Colonic mucosa (tissue), 4 donors: ENCODE data around the gene ODR4. TPM values are rescaled to one million over a fixed set of nuclear protein-coding genes. Genes with fewer than 3 reads are reported as not detected.
"Not testable (repeated sequence)": the region's sequence is repeated elsewhere in the genome, so short reads cannot be mapped to it uniquely, and the experiment has no call there.

ENCODE experiments used
- DNase-seq: peaks from one replicate; pipeline ENCODE4 v3.0.0-alpha.2; 2020
- H3K27ac ChIP-seq: fragments of 200-600 bp; one replicate; pipeline ENCODE4 v1.8.0; 2021
- H3K27me3 ChIP-seq: fragments of 200-600 bp; one replicate; pipeline ENCODE4 v1.8.0; 2021
- H3K36me3 ChIP-seq: fragments of 200-600 bp; one replicate; pipeline ENCODE4 v1.8.0; 2021
- H3K4me1 ChIP-seq: fragments of 200-600 bp; one replicate; pipeline ENCODE4 v1.8.0; 2021; ENCODE audit warnings: mild to moderate bottlenecking
- H3K4me3 ChIP-seq: fragments of 200-600 bp; one replicate; pipeline ENCODE4 v1.8.0; 2021
- H3K9ac ChIP-seq, 2 donors: one replicate each; pipeline ENCODE4 v1.7.0; 2013; ENCODE audit warnings: control low read depth in 2 of 2, low read depth in 2 of 2, low read length in 2 of 2
- H3K9me3 ChIP-seq: fragments of 200-600 bp; one replicate; pipeline ENCODE4 v1.8.0; 2021
- CTCF ChIP-seq: fragments of 200-600 bp; IDR thresholded peaks from one replicate; pipeline ENCODE4 v1.8.0; 2022; ENCODE audit warnings: antibody characterized with exemption, mild to moderate bottlenecking
- intact Hi-C: fragments of 100-400 bp; cut with DNase I; formaldehyde crosslinking; loops from one replicate; pipeline ENCODE4 v1.14.1; 2022
- total RNA-seq, 2 donors: library from RNA; stranded (reverse); fragmentation: NEBNext Ultra II Directional in 1 of 2; extraction: Animal tissue kit (Norgen Biotek cat#: 25700) in 1 of 2; gene quantifications; one replicate each; pipeline ENCODE4 v1.2.1, GENCODE V29; 2021
- donor health status: healthy.
- donor health status: DM: no; HTN: no; CAD: no.
- donor health status: DM: no; HTN: no; CAD: no.

ODR4 gene
- total RNA-seq, 2 donors from 2014 or later, result 17.6 to 21.4 TPM

GRCh38 chr1:186340772-186341171, 34.9 kb upstream of the ODR4 start:
- peaks cover 17% of the 10 kb centered on the region for H3K36me3 ChIP-seq
- no peak overlapping the region for H3K4me3 ChIP-seq
- H3K27me3 ChIP-seq, result no peaks in the 10 kb centered on the region
- DNase-seq, result no peak
- intact Hi-C loops, result no loop called here
- no peak overlapping the region for H3K27ac ChIP-seq
- TF ChIP-seq CTCF, result no peak
- no peaks in the 10 kb centered on the region for H3K9me3 ChIP-seq
- no peak overlapping the region for H3K9ac ChIP-seq
- H3K4me1 ChIP-seq, result no peaks in the 10 kb centered on the region

- H3K27ac ChIP-seq, DNase-seq, H3K9ac ChIP-seq, H3K9me3 ChIP-seq, H3K4me3 ChIP-seq, H3K27me3 ChIP-seq, H3K4me1 ChIP-seq, intact Hi-C loops: not testable (repeated sequence)
- peaks cover 28% of the 10 kb centered on the region for H3K36me3 ChIP-seq
These were observed 27.6 kb upstream of the ODR4 start for GRCh38 chr1:186347837-186348691.

- no peak for TF ChIP-seq CTCF
- intact Hi-C loops, result no loop called here
These were observed 1.1 kb upstream of the ODR4 start for GRCh38 chr1:186374303-186375151.

GRCh38 chr1:186375929-186376319, 286 bp downstream of the ODR4 start:
- TF ChIP-seq CTCF, result no peak
- intact Hi-C loops, result no loop called here
- H3K4me1 ChIP-seq, result peaks cover 6% of the 10 kb centered on the region

More at GRCh38 chr1:186374303-186375151, 1.1 kb upstream of the ODR4 start:
- peak; percentile 32 for DNase-seq
- Histone ChIP-seq H3K27ac (peak overlapping the region; percentile 97), H3K9ac (peak overlapping the region; percentile 71 to 72), H3K4me1 (peaks cover 6% of the 10 kb centered on the region), H3K4me3 (peak overlapping the region; percentile 88), H3K9me3 (no peaks in the 10 kb centered on the region), H3K27me3 (no peaks in the 10 kb centered on the region), H3K36me3 (no peaks in the 10 kb centered on the region)

GRCh38 chr1:186386725-186387383, 11.2 kb downstream of the ODR4 start:
- H3K36me3 ChIP-seq, result peaks cover 10% of the 10 kb centered on the region
- H3K4me1 ChIP-seq, result no peaks in the 10 kb centered on the region
- no peaks in the 10 kb centered on the region for H3K9me3 ChIP-seq
- no peak for TF ChIP-seq CTCF
- H3K4me3 ChIP-seq, result no peak overlapping the region
- no peak overlapping the region for H3K9ac ChIP-seq
- no peak for DNase-seq
- H3K27me3 ChIP-seq, result no peaks in the 10 kb centered on the region
- intact Hi-C loops, result no loop called here
- H3K27ac ChIP-seq, result no peak overlapping the region

More at GRCh38 chr1:186375929-186376319, 286 bp downstream of the ODR4 start:
- no peaks in the 10 kb centered on the region for H3K27me3 ChIP-seq
- no peak for DNase-seq
- H3K4me3 ChIP-seq, result peak overlapping the region; percentile 88
- H3K27ac ChIP-seq, result peak overlapping the region; percentile 97
- H3K36me3 ChIP-seq, result no peaks in the 10 kb centered on the region
- H3K9ac ChIP-seq, result peak overlapping the region; percentile 72 to 90
- no peaks in the 10 kb centered on the region for H3K9me3 ChIP-seq
